CD14-positive monocyte (primary cell): ENCODE data around the gene TMEM250. TPM values are rescaled to one million over a fixed set of nuclear protein-coding genes. Genes with fewer than 3 reads are reported as not detected.

Experiments used
- DNase-seq, 3 donors: peaks; one replicate each; pipeline ENCODE4 v3.0.0-alpha.2; 2011 to 2022
- H2AFZ ChIP-seq: 2 replicates; pipeline ENCODE4 v1.6.0; 2012; ENCODE audit warnings: mild to moderate bottlenecking, low read depth, low read length, inconsistent platforms; ENCODE audit not compliant: insufficient read depth, poor library complexity, severe bottlenecking
- H3K27ac ChIP-seq, 2 donors: 1 replicate in 1 of 2; 2 replicates in 1 of 2; pipeline ENCODE4 v1.5.1; 2012 to 2013; ENCODE audit warnings: low read length in 2 of 2, control low read depth in 1 of 2, inconsistent platforms in 1 of 2, low read depth in 1 of 2, mild to moderate bottlenecking in 1 of 2
- H3K27me3 ChIP-seq, 2 donors: one replicate each; pipeline versions ENCODE4 v1.6.0 to v1.6.1; 2011 to 2013; ENCODE audit warnings: low read length in 2 of 2; ENCODE audit not compliant: control insufficient read depth in 2 of 2, insufficient read depth in 2 of 2
- H3K36me3 ChIP-seq, 2 donors: replicated peaks in 1 of 2; 1 replicate in 1 of 2; 2 replicates in 1 of 2; pipeline versions ENCODE4 v1.5.1 to v1.6.1; 2012 to 2013; ENCODE audit warnings: low read length in 2 of 2, control low read depth in 1 of 2, inconsistent platforms in 1 of 2, mild to moderate bottlenecking in 1 of 2; ENCODE audit not compliant: insufficient read depth in 2 of 2, control insufficient read depth in 1 of 2
- H3K4me1 ChIP-seq, 2 donors: 1 replicate in 1 of 2; 2 replicates in 1 of 2; pipeline versions ENCODE4 v1.5.1 to v1.6.1; 2012 to 2013; ENCODE audit warnings: low read length in 2 of 2, control low read depth in 1 of 2, inconsistent platforms in 1 of 2, mild to moderate bottlenecking in 1 of 2, moderate library complexity in 1 of 2; ENCODE audit not compliant: insufficient read depth in 2 of 2, control insufficient read depth in 1 of 2
- H3K4me2 ChIP-seq: replicated peaks from 2 replicates; pipeline ENCODE3; 2012; ENCODE audit warnings: low read length, moderate library complexity, mild to moderate bottlenecking; ENCODE audit not compliant: poor library complexity, severe bottlenecking; ENCODE audit errors: extremely low read depth
- H3K4me3 ChIP-seq, 3 experiments: fragments of 200-600 bp in 1 of 3; sonication (generic) in 1 of 3; replicated peaks in 1 of 3; 1 replicate in 2 of 3; 2 replicates in 1 of 3; pipeline ENCODE4 v1.5.1; 2011 to 2013; ENCODE audit warnings: low read length in 3 of 3, mild to moderate bottlenecking in 3 of 3, control low read depth in 2 of 3, low read depth in 2 of 3, inconsistent platforms in 1 of 3, moderate library complexity in 1 of 3
- H3K79me2 ChIP-seq: 2 replicates; pipeline ENCODE4 v1.6.0; 2012; ENCODE audit warnings: mild to moderate bottlenecking, control low read depth, inconsistent platforms, low read length, moderate library complexity; ENCODE audit not compliant: insufficient read depth
- H3K9ac ChIP-seq: 2 replicates; pipeline ENCODE4 v1.6.0; 2017; ENCODE audit warnings: low read length, mild to moderate bottlenecking; ENCODE audit not compliant: insufficient read depth, poor library complexity, severe bottlenecking
- H3K9me3 ChIP-seq, 2 donors: replicated peaks in 1 of 2; 1 replicate in 1 of 2; 2 replicates in 1 of 2; pipeline versions ENCODE4 v1.5.1 to v1.6.1; 2012 to 2013; ENCODE audit warnings: low read length in 2 of 2, control low read depth in 1 of 2; ENCODE audit not compliant: control insufficient read depth in 1 of 2, insufficient read depth in 1 of 2
- H4K20me1 ChIP-seq: 2 replicates; pipeline ENCODE4 v1.6.0; 2012; ENCODE audit warnings: mild to moderate bottlenecking, low read length, control low read depth, moderate library complexity; ENCODE audit not compliant: insufficient read depth
- H3K27ac Mint-ChIP-seq, 7 donors: one replicate each; pipeline ENCODE4 v1.8.0; 2020; ENCODE audit warnings: mild to moderate bottlenecking in 7 of 7, mixed read lengths in 7 of 7, moderate library complexity in 6 of 7, inconsistent platforms in 2 of 7
- H3K27me3 Mint-ChIP-seq, 3 donors: one replicate each; pipeline ENCODE4 v1.8.0; 2021 to 2022; ENCODE audit warnings: low read depth in 3 of 3, mild to moderate bottlenecking in 3 of 3, mixed read lengths in 3 of 3, moderate library complexity in 3 of 3, inconsistent platforms in 1 of 3
- H3K36me3 Mint-ChIP-seq, 2 donors: one replicate each; pipeline ENCODE4 v1.8.0; 2020; ENCODE audit warnings: mixed read lengths in 2 of 2, inconsistent platforms in 1 of 2, mild to moderate bottlenecking in 1 of 2
- H3K4me1 Mint-ChIP-seq: one replicate; pipeline ENCODE4 v1.8.0; 2020; ENCODE audit warnings: mild to moderate bottlenecking, mixed read lengths
- H3K4me3 Mint-ChIP-seq, 2 donors: one replicate each; pipeline ENCODE4 v1.8.0; 2020; ENCODE audit warnings: mild to moderate bottlenecking in 2 of 2, mixed read lengths in 2 of 2, moderate library complexity in 1 of 2
- H3K9me3 Mint-ChIP-seq, 7 donors: one replicate each; pipeline ENCODE4 v1.8.0; 2020 to 2022; ENCODE audit warnings: mixed read lengths in 7 of 7, mild to moderate bottlenecking in 6 of 7, moderate library complexity in 6 of 7, inconsistent platforms in 2 of 7
- CTCF ChIP-seq: fragments of 200-600 bp; IDR thresholded peaks from one replicate; pipeline ENCODE4 v1.8.0; 2022; ENCODE audit warnings: antibody characterized with exemption, mild to moderate bottlenecking
- WGBS: methylation state at CpG from one replicate; pipeline ENCODE4 v1.1.5; 2013; ENCODE audit warnings: missing lambda C conversion rate; ENCODE audit not compliant: insufficient coverage; 5-methylcytosine and 5-hydroxymethylcytosine counted together
- intact Hi-C, 2 donors: fragments of 100-400 bp; cut with micrococcal nuclease; formaldehyde crosslinking; loops; one replicate each; pipeline versions ENCODE4 v1.15.0 to v1.15.1; 2023
- polyA plus RNA-seq, 3 donors: library from polyadenylated mRNA; depleted of rRNA in 1 of 3; unstranded in 2 of 3; stranded (reverse) in 1 of 3; fragments of 300-500 nt in 2 of 3; fragments of >200 nt in 1 of 3; fragmentation: Illumina TruSeq in 2 of 3; gene quantifications; 1 replicate in 2 of 3; 2 replicates in 1 of 3; pipeline ENCODE4 v1.2.3, GENCODE V29; 2012 to 2021

Gene TMEM250
- polyA plus RNA-seq, 3 donors, result 11.0 to 38.0 (median 30.9) TPM

GRCh38 chr9:136085815-136086212 lies 32.9 kb downstream of the TMEM250 start:
- H3K9me3 ChIP-seq, result no peaks in the 10 kb centered on the region
- peaks cover 8 to 24% of the 10 kb centered on the region in 2 donors for H3K36me3 ChIP-seq
- intact Hi-C loops, result loop anchor here (5.0 kb wide), 2 partner anchors 34 to 36 kb away; no protein-coding TSS in a partner anchor
- Mint-ChIP-seq H3K36me3 (peaks cover 23 to 32% of the 10 kb centered on the region in 2 donors), H3K27ac (no peak overlapping the region), H3K4me1 (peaks cover 72% of the 10 kb centered on the region), H3K27me3 (no peaks in the 10 kb centered on the region), H3K4me3 (no peak overlapping the region), H3K9me3 (no peaks in the 10 kb centered on the region)
- peaks cover 100% of the 10 kb centered on the region for H3K79me2 ChIP-seq
- H4K20me1 ChIP-seq, result peaks cover 100% of the 10 kb centered on the region
- no peak overlapping the region for H3K4me3 ChIP-seq
- H3K27me3 ChIP-seq, result no peaks in the 10 kb centered on the region
- TF ChIP-seq CTCF, result no peak
- no peak overlapping the region for H2AFZ ChIP-seq
- no peak overlapping the region for H3K27ac ChIP-seq
- no peak for DNase-seq
- 94% methylated on average over 9 of the region's 16 CpGs for WGBS
- peaks cover 70 to 88% of the 10 kb centered on the region in 2 donors for H3K4me1 ChIP-seq
- H3K9ac ChIP-seq, result no peak overlapping the region
- H3K4me2 ChIP-seq, result no peak overlapping the region

GRCh38 chr9:136084063-136084944 lies 34.4 kb downstream of the TMEM250 start:
- peak overlapping the region in 1 of 2 donors; percentile 21 for H3K4me3 Mint-ChIP-seq
- no peak for TF ChIP-seq CTCF
- H3K4me1 Mint-ChIP-seq, result peaks cover 74% of the 10 kb centered on the region
- peaks cover 24 to 37% of the 10 kb centered on the region in 2 donors for H3K36me3 Mint-ChIP-seq
- Histone ChIP-seq H3K36me3 (peaks cover 8 to 24% of the 10 kb centered on the region in 2 donors), H3K79me2 (peaks cover 100% of the 10 kb centered on the region), H3K4me3 (no peak overlapping the region), H4K20me1 (peaks cover 100% of the 10 kb centered on the region), H3K4me1 (peaks cover 70 to 88% of the 10 kb centered on the region in 2 donors), H3K9me3 (no peaks in the 10 kb centered on the region), H3K27me3 (no peaks in the 10 kb centered on the region), H2AFZ (no peak overlapping the region), H3K9ac (no peak overlapping the region), H3K4me2 (no peak overlapping the region), H3K27ac (no peak overlapping the region)
- H3K27ac Mint-ChIP-seq, result peak overlapping the region in 4 of 7 donors; percentile 26 to 73 (median 52)
- no peak for DNase-seq
- intact Hi-C loops, result no loop called here
- peaks cover 0 to 5% (median 0%) of the 10 kb centered on the region in 3 donors for H3K27me3 Mint-ChIP-seq
- WGBS, result 89% methylated on average over 19 of the region's 33 CpGs
- H3K9me3 Mint-ChIP-seq, result no peaks in the 10 kb centered on the region
